ENCODE measurements around the gene DSCAM. TPM values are rescaled to one million over a fixed set of nuclear protein-coding genes. Genes with fewer than 3 reads are reported as not detected.

Gene DSCAM
- total RNA-seq, 1 experiment from 2014 or later, result not detected

GRCh38 chr21:40016234-40016633 lies 830.7 kb downstream of the DSCAM start:
- no peak for DNase-seq (ENCODE audit: low spot score)

GRCh38 chr21:40015818-40016217 lies 831.1 kb downstream of the DSCAM start:
- DNase-seq (ENCODE audit: low spot score), result no peak

GRCh38 chr21:40014394-40014793 lies 832.6 kb downstream of the DSCAM start:
- no peak for DNase-seq (ENCODE audit: low spot score)

- DNase-seq (ENCODE audit: low spot score), result no peak
These were observed 833.8 kb downstream of the DSCAM start for GRCh38 chr21:40013001-40013735.

- no peak for DNase-seq (ENCODE audit: low spot score)
These were observed 835.6 kb downstream of the DSCAM start for GRCh38 chr21:40011371-40011770.

GRCh38 chr21:40002978-40003377 lies 844.0 kb downstream of the DSCAM start:
- no peak for DNase-seq (ENCODE audit: low spot score)

GRCh38 chr21:39984286-39984991 lies 862.5 kb downstream of the DSCAM start:
- no peak for DNase-seq (ENCODE audit: low spot score)

- DNase-seq (ENCODE audit: low spot score), result no peak
These were observed 866.6 kb downstream of the DSCAM start for GRCh38 chr21:39980241-39980820.

GRCh38 chr21:39979321-39979720 lies 867.6 kb downstream of the DSCAM start:
- no peak for DNase-seq (ENCODE audit: low spot score)

- no peak for DNase-seq (ENCODE audit: low spot score)
These were observed 870.2 kb downstream of the DSCAM start for GRCh38 chr21:39976800-39977199.

- DNase-seq (ENCODE audit: low spot score), result no peak
These were observed 873.8 kb downstream of the DSCAM start for GRCh38 chr21:39972976-39973770.

- no peak for DNase-seq (ENCODE audit: low spot score)
These were observed 874.5 kb downstream of the DSCAM start for GRCh38 chr21:39972471-39972870.

- DNase-seq (ENCODE audit: low spot score), result no peak
These were observed 875.0 kb downstream of the DSCAM start for GRCh38 chr21:39971956-39972355.

- no peak for DNase-seq (ENCODE audit: low spot score)
These were observed 877.1 kb downstream of the DSCAM start for GRCh38 chr21:39969691-39970364.

GRCh38 chr21:39968010-39968409 lies 878.9 kb downstream of the DSCAM start:
- no peak for DNase-seq (ENCODE audit: low spot score)

GRCh38 chr21:39966786-39967185 lies 880.2 kb downstream of the DSCAM start:
- no peak for DNase-seq (ENCODE audit: low spot score)

- no peak for DNase-seq (ENCODE audit: low spot score)
These were observed 881.9 kb downstream of the DSCAM start for GRCh38 chr21:39965026-39965425.

GRCh38 chr21:39961251-39961650 lies 885.7 kb downstream of the DSCAM start:
- no peak for DNase-seq (ENCODE audit: low spot score)
